Loucy (cell line): Measurements from ENCODE around the gene MGRN1.

Experiments
- H2AFZ ChIP-seq: fragments of 200-600 bp; sonication (generic); 2 replicates; pipeline ENCODE4 v1.6.0; 2016; ENCODE audit warnings: antibody characterized with exemption, mild to moderate bottlenecking, low read length, moderate library complexity
- H3F3A ChIP-seq: fragments of 200-600 bp; 2 replicates; pipeline ENCODE4 v1.6.0; 2016; ENCODE audit warnings: antibody characterized with exemption, low read depth, mild to moderate bottlenecking
- H3K27me3 ChIP-seq: fragments of 200-600 bp; sonication (generic); 2 replicates; pipeline ENCODE4 v1.6.1; 2014; ENCODE audit warnings: low read length, mild to moderate bottlenecking; ENCODE audit not compliant: insufficient read depth, poor library complexity, severe bottlenecking
- H3K36me3 ChIP-seq: fragments of 200-600 bp; sonication (generic); 2 replicates; pipeline ENCODE4 v1.6.1; 2016; ENCODE audit warnings: low read length; ENCODE audit not compliant: insufficient read depth
- H3K4me1 ChIP-seq: fragments of 200-600 bp; sonication (generic); 2 replicates; pipeline ENCODE4 v1.5.1; 2014; ENCODE audit warnings: low read length, mild to moderate bottlenecking; ENCODE audit not compliant: insufficient read depth, poor library complexity, severe bottlenecking
- H3K4me2 ChIP-seq: fragments of 200-600 bp; sonication (generic); 2 replicates; pipeline ENCODE4 v1.6.0; 2014; ENCODE audit warnings: antibody characterized with exemption, low read length, low read depth, mild to moderate bottlenecking; ENCODE audit not compliant: poor library complexity, severe bottlenecking
- H3K4me3 ChIP-seq: fragments of 200-600 bp; sonication (generic); 2 replicates; pipeline ENCODE4 v1.5.1; 2014; ENCODE audit warnings: low read length, mild to moderate bottlenecking, mixed read lengths; ENCODE audit not compliant: poor library complexity, severe bottlenecking
- H3K79me2 ChIP-seq: fragments of 200-600 bp; sonication (generic); 2 replicates; pipeline ENCODE4 v1.6.1; 2014; ENCODE audit warnings: low read length; ENCODE audit not compliant: insufficient read depth
- H3K9ac ChIP-seq: fragments of 200-600 bp; sonication (generic); 2 replicates; pipeline ENCODE4 v1.6.0; 2014; ENCODE audit warnings: mild to moderate bottlenecking, low read depth, low read length, moderate library complexity; ENCODE audit not compliant: poor library complexity, severe bottlenecking
- H3K9me2 ChIP-seq: fragments of 200-600 bp; sonication (generic); replicated peaks from 2 replicates; pipeline ENCODE4 v1.6.1; 2016; ENCODE audit warnings: low read depth, low read length, mixed read lengths
- H3K9me3 ChIP-seq: fragments of 200-600 bp; sonication (generic); 2 replicates; pipeline ENCODE4 v1.6.1; 2014; ENCODE audit warnings: mild to moderate bottlenecking, antibody characterized with exemption, low read length, low read depth; ENCODE audit not compliant: insufficient read depth
- H4K20me1 ChIP-seq: fragments of 200-600 bp; sonication (generic); 2 replicates; pipeline ENCODE4 v1.6.0; 2014; ENCODE audit warnings: antibody characterized with exemption, low read length, mild to moderate bottlenecking; ENCODE audit not compliant: insufficient read depth, poor library complexity, severe bottlenecking
- EZH2phosphoT487 ChIP-seq: fragments of 200-600 bp; IDR thresholded peaks from 2 replicates; pipeline ENCODE4 v1.6.1; 2018; ENCODE audit warnings: antibody characterized with exemption, mild to moderate bottlenecking, moderate library complexity, borderline replicate concordance
- TF ChIP-seq, protein P1 (sequence below): fragments of 200-600 bp; sonication (generic); conservative IDR thresholded peaks from 2 replicates; pipeline ENCODE4 v1.5.1; 2014; ENCODE audit warnings: mild to moderate bottlenecking, antibody characterized with exemption, low read length

Gene MGRN1

DNA sequence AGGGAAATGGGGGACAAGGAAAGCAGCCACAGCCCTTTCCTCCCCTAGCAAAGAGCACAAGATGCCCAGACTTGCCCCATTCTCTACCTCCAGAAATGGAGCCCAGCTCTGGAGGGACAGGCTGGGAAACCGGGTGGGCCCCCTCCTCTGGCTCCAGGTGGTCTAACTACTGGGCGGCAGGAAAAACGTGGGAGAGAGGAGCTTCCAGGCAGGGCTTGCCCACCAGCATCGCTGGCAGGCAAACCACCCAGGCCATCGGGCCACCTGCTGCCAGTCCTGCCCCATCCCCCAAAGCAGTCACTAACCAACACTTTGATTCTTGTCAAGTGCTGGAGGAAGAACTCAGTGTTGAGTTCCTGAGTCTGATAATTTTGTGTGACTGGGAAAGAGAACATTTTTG lies 93.8 kb downstream of the MGRN1 start:
- H3K79me2 ChIP-seq, result no peaks in the 10 kb centered on the region
- no peaks in the 10 kb centered on the region for H3K9me3 ChIP-seq
- H3K9ac ChIP-seq, result no peak overlapping the region
- H3K27me3 ChIP-seq, result no peaks in the 10 kb centered on the region
- H3K9me2 ChIP-seq, result no peaks in the 10 kb centered on the region
- no peak overlapping the region for H2AFZ ChIP-seq
- no peaks in the 10 kb centered on the region for H4K20me1 ChIP-seq
- no peak overlapping the region for H3K4me3 ChIP-seq
- no peaks in the 10 kb centered on the region for H3K36me3 ChIP-seq
- TF ChIP-seq EZH2phosphoT487, result no peak
- H3K4me1 ChIP-seq, result no peaks in the 10 kb centered on the region
- no peak overlapping the region for H3K4me2 ChIP-seq
- no peaks in the 10 kb centered on the region for H3F3A ChIP-seq

DNA sequence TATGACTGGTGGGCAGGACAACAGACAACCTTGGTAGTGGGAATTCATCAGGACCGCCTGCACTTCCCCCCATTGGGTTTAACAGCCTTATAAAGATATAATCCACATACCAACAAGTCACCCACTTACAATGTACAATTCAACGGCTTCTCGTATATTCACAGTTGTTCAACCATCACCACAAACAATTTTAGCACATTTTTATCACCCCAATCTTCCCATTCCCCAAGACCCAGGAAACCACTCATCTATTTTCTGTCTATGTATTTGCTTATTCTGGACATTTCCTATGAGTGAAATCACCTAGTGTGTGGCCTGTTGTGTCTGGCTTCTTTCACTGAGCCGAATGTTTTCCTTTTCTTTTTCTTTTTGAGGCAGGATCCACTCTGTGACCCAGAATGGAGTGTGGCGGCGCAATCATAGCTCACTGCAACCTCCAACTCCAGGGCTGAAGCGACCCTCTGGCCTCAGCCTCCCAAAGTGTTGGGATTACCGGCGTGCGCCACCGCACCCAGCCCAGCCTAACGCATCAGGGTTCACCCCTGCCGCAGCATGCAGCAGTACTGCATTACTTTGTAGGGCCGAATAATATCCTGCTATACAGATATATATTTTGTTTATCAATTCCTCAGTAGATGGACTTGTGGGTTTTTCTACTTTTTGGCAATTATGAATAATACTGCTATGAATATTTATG lies 98.6 kb downstream of the MGRN1 start:
- no peaks in the 10 kb centered on the region for H3K27me3 ChIP-seq
- H3K36me3 ChIP-seq, result no peaks in the 10 kb centered on the region
- no peaks in the 10 kb centered on the region for H3K9me2 ChIP-seq
- TF ChIP-seq, protein P1, sequence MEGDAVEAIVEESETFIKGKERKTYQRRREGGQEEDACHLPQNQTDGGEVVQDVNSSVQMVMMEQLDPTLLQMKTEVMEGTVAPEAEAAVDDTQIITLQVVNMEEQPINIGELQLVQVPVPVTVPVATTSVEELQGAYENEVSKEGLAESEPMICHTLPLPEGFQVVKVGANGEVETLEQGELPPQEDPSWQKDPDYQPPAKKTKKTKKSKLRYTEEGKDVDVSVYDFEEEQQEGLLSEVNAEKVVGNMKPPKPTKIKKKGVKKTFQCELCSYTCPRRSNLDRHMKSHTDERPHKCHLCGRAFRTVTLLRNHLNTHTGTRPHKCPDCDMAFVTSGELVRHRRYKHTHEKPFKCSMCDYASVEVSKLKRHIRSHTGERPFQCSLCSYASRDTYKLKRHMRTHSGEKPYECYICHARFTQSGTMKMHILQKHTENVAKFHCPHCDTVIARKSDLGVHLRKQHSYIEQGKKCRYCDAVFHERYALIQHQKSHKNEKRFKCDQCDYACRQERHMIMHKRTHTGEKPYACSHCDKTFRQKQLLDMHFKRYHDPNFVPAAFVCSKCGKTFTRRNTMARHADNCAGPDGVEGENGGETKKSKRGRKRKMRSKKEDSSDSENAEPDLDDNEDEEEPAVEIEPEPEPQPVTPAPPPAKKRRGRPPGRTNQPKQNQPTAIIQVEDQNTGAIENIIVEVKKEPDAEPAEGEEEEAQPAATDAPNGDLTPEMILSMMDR, result no peak
- no peak for TF ChIP-seq EZH2phosphoT487
- H3F3A ChIP-seq, result no peaks in the 10 kb centered on the region
- H3K79me2 ChIP-seq, result no peaks in the 10 kb centered on the region
- no peaks in the 10 kb centered on the region for H3K4me1 ChIP-seq
- no peak overlapping the region for H3K9ac ChIP-seq
- no peak overlapping the region for H3K4me3 ChIP-seq
- no peak overlapping the region for H2AFZ ChIP-seq
- H3K9me3 ChIP-seq, result no peaks in the 10 kb centered on the region
- H4K20me1 ChIP-seq, result no peaks in the 10 kb centered on the region
- H3K4me2 ChIP-seq, result no peak overlapping the region

- Histone ChIP-seq H4K20me1 (no peaks in the 10 kb centered on the region), H3K36me3 (no peaks in the 10 kb centered on the region)
Observed at GRCh38 chr16:4724661-4725270, 100.1 kb downstream of the MGRN1 start.

More at GRCh38 chr16:4724661-4725270, 100.1 kb downstream of the MGRN1 start:
- H2AFZ ChIP-seq, result no peak overlapping the region
- no peaks in the 10 kb centered on the region for H3K27me3 ChIP-seq
- H3K9ac ChIP-seq, result no peak overlapping the region
- no peaks in the 10 kb centered on the region for H3K4me1 ChIP-seq
- H3K79me2 ChIP-seq, result no peaks in the 10 kb centered on the region
- H3K9me3 ChIP-seq, result no peaks in the 10 kb centered on the region
- H3F3A ChIP-seq, result no peaks in the 10 kb centered on the region
- H3K9me2 ChIP-seq, result no peaks in the 10 kb centered on the region
- TF ChIP-seq, protein P1, result no peak
- TF ChIP-seq EZH2phosphoT487, result no peak
- H3K4me3 ChIP-seq, result no peak overlapping the region
- H3K4me2 ChIP-seq, result no peak overlapping the region
